HepG2 (cell line): Measurements from ENCODE around the gene KIF15. TPM values are rescaled to one million over a fixed set of nuclear protein-coding genes. Genes with fewer than 3 reads are reported as not detected.

Experiments used
- AKNA ChIP-seq: sonication (generic); formaldehyde crosslinking; IDR thresholded peaks from 2 replicates; pipeline ENCODE4 v1.4.0; 2020; ENCODE audit warnings: missing genetic modification reagents, borderline replicate concordance
- ARID2 ChIP-seq: sonication (generic); formaldehyde crosslinking; IDR thresholded peaks from 2 replicates; pipeline ENCODE4 v1.8.1; 2022; ENCODE audit warnings: mild to moderate bottlenecking, missing genetic modification reagents, borderline replicate concordance
- HMG20B ChIP-seq: conservative IDR thresholded peaks from 2 replicates; pipeline ENCODE4 v1.6.1; 2016; ENCODE audit warnings: missing genetic modification reagents, missing compliant biosample characterization
- MBNL3 ChIP-seq: fragments of 250-450 bp; sonication (Bioruptor Pico); conservative IDR thresholded peaks from 2 replicates; pipeline ENCODE4 v1.8.0; 2022; ENCODE audit warnings: mild to moderate bottlenecking, inconsistent platforms
- MXD4 ChIP-seq: IDR thresholded peaks from 2 replicates; pipeline ENCODE4 v1.6.1; 2016; ENCODE audit warnings: mild to moderate bottlenecking, missing biosample characterization, missing genetic modification reagents
- MXI1 ChIP-seq: IDR thresholded peaks from 3 replicates; pipeline ENCODE4 v1.6.1; 2012; ENCODE audit warnings: low read depth, low read length, inconsistent platforms, borderline replicate concordance
- NFIB ChIP-seq: sonication (generic); formaldehyde crosslinking; IDR thresholded peaks from 2 replicates; pipeline ENCODE4 v1.9.0; 2021; ENCODE audit warnings: missing genetic modification reagents, mild to moderate bottlenecking, borderline replicate concordance
- RELA ChIP-seq: sonication (generic); formaldehyde crosslinking; IDR thresholded peaks from 2 replicates; pipeline ENCODE4 v1.4.0; 2020; ENCODE audit warnings: missing genetic modification reagents
- RFX1 ChIP-seq: fragments of 450-650 bp; IDR thresholded peaks from 2 replicates; pipeline ENCODE4 v1.6.1; 2017
- SOX13 ChIP-seq, 3 experiments: fragments of 450-650 bp in 1 of 3; sonication (generic) in 1 of 3; formaldehyde crosslinking in 1 of 3; IDR thresholded peaks in 2 of 3; conservative IDR thresholded peaks in 1 of 3; 2 replicates each; pipeline versions ENCODE4 v1.5.0 to v1.6.1; 2016 to 2020; ENCODE audit warnings: antibody characterized with exemption in 1 of 3, mild to moderate bottlenecking in 1 of 3, missing compliant biosample characterization in 1 of 3, missing genetic modification reagents in 1 of 3, moderate library complexity in 1 of 3
- SYNCRIP ChIP-seq: fragments of 200-400 bp; formaldehyde crosslinking; IDR thresholded peaks from 2 replicates; pipeline ENCODE4 v1.6.1; 2018; ENCODE audit warnings: mild to moderate bottlenecking, low read depth, low read length; ENCODE audit not compliant: insufficient read depth
- XBP1 ChIP-seq: sonication (generic); formaldehyde crosslinking; IDR thresholded peaks from 2 replicates; pipeline ENCODE4 v1.5.0; 2020; ENCODE audit warnings: missing genetic modification reagents
- YEATS4 ChIP-seq: sonication (generic); formaldehyde crosslinking; IDR thresholded peaks from 2 replicates; pipeline ENCODE4 v1.4.0; 2020; ENCODE audit warnings: missing genetic modification reagents, borderline replicate concordance
- ZBTB1 ChIP-seq: sonication (generic); formaldehyde crosslinking; IDR thresholded peaks from 2 replicates; pipeline ENCODE4 v1.4.0; 2020; ENCODE audit warnings: missing genetic modification reagents, borderline replicate concordance
- ZNF143 ChIP-seq: sonication (generic); formaldehyde crosslinking; IDR thresholded peaks from 2 replicates; pipeline ENCODE4 v1.4.0; 2020; ENCODE audit warnings: missing genetic modification reagents
- ZNF607 ChIP-seq: sonication (generic); formaldehyde crosslinking; IDR thresholded peaks from 2 replicates; pipeline ENCODE4 v1.5.1; 2020; ENCODE audit warnings: missing genetic modification reagents, mild to moderate bottlenecking, borderline replicate concordance
- ZNF746 ChIP-seq: sonication (generic); formaldehyde crosslinking; IDR thresholded peaks from 2 replicates; pipeline ENCODE4 v1.8.0; 2022; ENCODE audit warnings: mild to moderate bottlenecking, missing genetic modification reagents
- ZNF883 ChIP-seq: sonication (generic); formaldehyde crosslinking; IDR thresholded peaks from 2 replicates; pipeline ENCODE4 v1.5.1; 2020; ENCODE audit warnings: mild to moderate bottlenecking, missing genetic modification reagents; ENCODE audit errors: not compliant biosample characterization
- polyA plus RNA-seq, 8 experiments: library from polyadenylated mRNA; depleted of rRNA in 3 of 8; stranded (reverse) in 7 of 8; unstranded in 1 of 8; fragments of >200 nt; fragmentation: Illumina TruSeq in 4 of 8; extraction: Trizol in 4 of 8; gene quantifications; 2 replicates each; pipeline versions ENCODE4 v1.2.1 to v1.2.3, GENCODE V29; 2011 to 2016; ENCODE audit warnings: low read depth in 4 of 8, missing spikeins in 1 of 8, mixed read lengths in 1 of 8; ENCODE audit not compliant: insufficient read depth in 1 of 8
- total RNA-seq, 5 experiments: library from RNA; depleted of rRNA; stranded (reverse); fragments of >200 nt; fragmentation: Illumina TruSeq; extraction: Trizol; gene quantifications; 2 replicates each; pipeline ENCODE4 v1.2.3, GENCODE V29; 2016; ENCODE audit warnings: low read depth in 1 of 5
- TF ChIP-seq, protein P1 (sequence below): sonication (generic); formaldehyde crosslinking; IDR thresholded peaks from 2 replicates; pipeline ENCODE4 v1.5.1; 2020; ENCODE audit warnings: mild to moderate bottlenecking, missing genetic modification reagents, borderline replicate concordance
- TF ChIP-seq, protein P2 (sequence below): sonication (generic); formaldehyde crosslinking; IDR thresholded peaks from 2 replicates; pipeline ENCODE4 v1.5.1; 2020; ENCODE audit warnings: missing genetic modification reagents, mild to moderate bottlenecking, borderline replicate concordance

Gene KIF15
- total and polyA plus RNA-seq, 2 of the 13 experiments (the other 11 are each of a cell fraction or from before 2014, with no cell fraction given), result 4.8 to 33.8 TPM

DNA sequence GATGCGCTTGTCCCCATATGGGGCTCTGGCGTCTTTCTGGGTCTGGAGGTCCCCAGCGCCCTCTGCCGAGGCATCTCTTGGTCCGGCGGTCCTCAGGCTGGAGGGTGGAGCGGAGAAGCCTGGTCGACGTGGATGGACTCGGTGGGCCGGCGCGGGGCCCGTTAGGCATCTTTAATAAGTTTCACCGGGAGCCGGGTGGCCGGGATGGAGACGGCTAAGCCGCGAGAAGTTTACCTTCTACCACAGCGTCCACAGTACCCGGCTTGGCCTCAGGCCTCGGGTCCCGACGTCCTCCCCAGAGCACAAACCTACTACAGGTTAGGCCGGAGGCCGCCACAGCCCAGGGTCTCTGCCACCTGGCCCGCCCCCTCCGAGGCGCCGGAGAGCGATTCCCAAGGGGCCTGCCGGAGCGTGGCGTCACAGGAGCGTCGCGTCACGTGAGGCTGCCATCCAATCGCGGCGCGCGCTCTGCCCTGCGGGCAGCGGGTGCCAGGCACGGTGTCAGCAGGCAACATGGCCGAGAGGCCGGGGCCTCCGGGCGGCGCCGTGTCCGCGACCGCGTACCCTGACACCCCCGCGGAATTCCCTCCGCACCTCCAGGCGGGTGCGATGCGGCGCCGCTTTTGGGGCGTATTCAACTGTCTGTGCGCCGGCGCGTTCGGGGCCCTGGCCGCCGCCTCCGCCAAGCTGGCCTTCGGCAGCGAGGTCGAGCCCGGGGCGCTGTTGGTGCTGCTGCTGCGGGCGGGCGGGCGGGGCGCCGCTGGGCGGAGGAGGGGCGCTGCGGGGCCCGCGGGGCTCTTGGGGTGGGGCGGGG is 100.0 kb downstream of the KIF15 start, which contains the start of gene TMEM42 (continued):
- TF ChIP-seq, protein P1, sequence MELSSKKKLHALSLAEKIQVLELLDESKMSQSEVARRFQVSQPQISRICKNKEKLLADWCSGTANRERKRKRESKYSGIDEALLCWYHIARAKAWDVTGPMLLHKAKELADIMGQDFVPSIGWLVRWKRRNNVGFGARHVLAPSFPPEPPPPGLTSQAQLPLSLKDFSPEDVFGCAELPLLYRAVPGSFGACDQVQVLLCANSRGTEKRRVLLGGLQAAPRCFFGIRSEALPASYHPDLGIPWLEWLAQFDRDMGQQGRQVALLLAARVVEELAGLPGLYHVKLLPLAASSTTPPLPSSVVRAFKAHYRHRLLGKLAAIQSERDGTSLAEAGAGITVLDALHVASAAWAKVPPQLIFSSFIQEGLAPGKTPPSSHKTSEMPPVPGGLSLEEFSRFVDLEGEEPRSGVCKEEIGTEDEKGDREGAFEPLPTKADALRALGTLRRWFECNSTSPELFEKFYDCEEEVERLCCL (CRISPR knock-in tag), result no peak
- no peak; the same call in 2 of the 3 replicates for TF ChIP-seq MXI1
- TF ChIP-seq XBP1, result no peak
- no peak for TF ChIP-seq ZBTB1 (CRISPR knock-in tag)
- TF ChIP-seq ZNF607, result peak; percentile 80
- 0 out of 2 replicates have a peak, but pooled peaks have one; percentile 56 for TF ChIP-seq RELA
- TF ChIP-seq RFX1, result no peak
- TF ChIP-seq SYNCRIP, result no peak
- TF ChIP-seq YEATS4 (CRISPR knock-in tag), result 0 out of 2 replicates have a peak, but pooled peaks have one; percentile 73
- TF ChIP-seq HMG20B, result no peak
- TF ChIP-seq MXD4 (CRISPR knock-in tag), result peak; percentile 64; the same call in 1 of the 2 replicates
- no peak; the same call in 1 of the 2 replicates for TF ChIP-seq AKNA (CRISPR knock-in tag)
- no peak for TF ChIP-seq ZNF746 (CRISPR knock-in tag)
- no peak for TF ChIP-seq MBNL3 (CRISPR knock-in tag)
- TF ChIP-seq NFIB (CRISPR knock-in tag), result no peak
- no peak for TF ChIP-seq SOX13 (IDR thresholded peaks at IDR 0.05)
- no peak for TF ChIP-seq SOX13 (CRISPR knock-in tag; conservative IDR thresholded peaks at IDR 0.05 in 1 of 2, IDR thresholded peaks at IDR 0.05 in 1 of 2)
- peak; percentile 64 for TF ChIP-seq ZNF143 (CRISPR knock-in tag)
- no peak for TF ChIP-seq ZNF883 (CRISPR knock-in tag)
- TF ChIP-seq, protein P2, sequence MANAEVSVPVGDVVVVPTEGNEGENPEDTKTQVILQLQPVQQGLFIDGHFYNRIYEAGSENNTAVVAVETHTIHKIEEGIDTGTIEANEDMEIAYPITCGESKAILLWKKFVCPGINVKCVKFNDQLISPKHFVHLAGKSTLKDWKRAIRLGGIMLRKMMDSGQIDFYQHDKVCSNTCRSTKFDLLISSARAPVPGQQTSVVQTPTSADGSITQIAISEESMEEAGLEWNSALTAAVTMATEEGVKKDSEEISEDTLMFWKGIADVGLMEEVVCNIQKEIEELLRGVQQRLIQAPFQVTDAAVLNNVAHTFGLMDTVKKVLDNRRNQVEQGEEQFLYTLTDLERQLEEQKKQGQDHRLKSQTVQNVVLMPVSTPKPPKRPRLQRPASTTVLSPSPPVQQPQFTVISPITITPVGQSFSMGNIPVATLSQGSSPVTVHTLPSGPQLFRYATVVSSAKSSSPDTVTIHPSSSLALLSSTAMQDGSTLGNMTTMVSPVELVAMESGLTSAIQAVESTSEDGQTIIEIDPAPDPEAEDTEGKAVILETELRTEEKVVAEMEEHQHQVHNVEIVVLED (CRISPR knock-in tag), result peak; percentile 89
- no peak for TF ChIP-seq ARID2 (CRISPR knock-in tag)
